HG02981 (cell line): ENCODE results near the gene BRD3.

Source experiments
- ATAC-seq: cut with Tn5 transposase; IDR thresholded peaks from one replicate; pipeline ENCODE4 v1.9.1; 2021; ENCODE audit warnings: mild to moderate bottlenecking, moderate library complexity; ENCODE audit not compliant: unreplicated experiment

Gene BRD3

DNA sequence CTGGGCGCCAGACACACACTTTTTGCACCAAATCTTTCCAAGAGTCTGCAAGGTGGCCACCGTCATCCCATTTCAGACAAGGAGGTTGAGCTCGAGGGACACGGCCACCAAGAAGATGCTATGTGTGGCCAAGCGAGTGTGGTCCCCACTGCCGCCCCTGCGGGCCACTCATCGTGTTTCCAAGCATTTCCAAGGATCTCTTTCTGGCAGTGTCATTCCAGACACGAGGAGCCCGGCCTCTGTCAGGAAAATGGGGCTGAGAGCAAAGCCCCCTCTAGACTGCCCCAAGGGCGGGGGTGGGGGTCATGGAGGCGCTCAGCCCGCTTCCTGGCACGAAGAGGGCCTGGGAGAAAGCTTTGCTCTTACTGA is 86.3 kb downstream of the BRD3 start:
- ATAC-seq = no peak

DNA sequence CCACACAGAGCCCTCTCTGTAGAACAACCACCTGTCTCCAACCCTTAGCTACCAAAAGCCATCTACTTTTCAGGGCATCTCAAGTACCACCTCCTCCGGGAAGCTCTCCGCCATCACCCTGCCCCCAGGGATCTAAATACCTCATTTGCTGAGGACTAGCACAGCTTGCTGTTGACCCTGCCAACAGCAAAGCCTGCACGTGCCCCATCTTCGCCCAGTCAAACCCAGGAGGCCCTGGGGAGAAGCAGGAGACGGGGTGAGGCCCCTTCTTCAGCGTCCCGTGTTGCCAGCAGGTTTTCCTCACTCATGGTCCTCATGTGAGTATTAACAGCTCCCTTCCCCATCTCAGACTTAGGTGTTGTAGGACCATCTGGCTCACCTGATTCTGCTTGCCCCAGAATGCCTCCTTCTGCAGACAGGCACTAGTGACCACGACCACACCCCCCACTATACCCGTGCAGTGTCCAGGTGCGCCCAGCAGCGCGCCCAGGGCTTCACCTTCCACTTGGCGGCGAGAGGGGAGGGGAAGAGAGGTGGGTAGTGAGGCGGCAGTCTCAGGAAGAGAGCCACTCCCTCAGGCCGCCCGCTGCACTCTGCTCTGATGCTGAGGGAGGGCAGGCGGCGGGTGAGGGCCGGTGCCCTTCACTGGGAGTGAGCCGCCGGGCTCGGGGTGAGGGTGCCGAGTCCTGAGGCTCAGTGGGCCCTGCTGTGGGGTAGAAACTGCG is 86.8 kb downstream of the BRD3 start:
- ATAC-seq = no peak
